ENCODE data around the gene RANBP10.
A peak's percentile ranks its signal among the peaks of the same experiment; 100 is the strongest.

RANBP10 gene

GRCh38 chr16:67825906-67826305, 19.5 kb upstream of the RANBP10 start:
- no peak for DNase-seq (ENCODE audit: low read depth)

- DNase-seq (ENCODE audit: low read depth) = no peak
Measured at GRCh38 chr16:67825119-67825518, 18.8 kb upstream of the RANBP10 start.

- DNase-seq (ENCODE audit: low read depth) = no peak
Measured at GRCh38 chr16:67822511-67822910, 16.2 kb upstream of the RANBP10 start.

GRCh38 chr16:67820608-67821259, 14.4 kb upstream of the RANBP10 start:
- no peak for DNase-seq (ENCODE audit: low read depth)

- DNase-seq (ENCODE audit: low read depth) = no peak
Measured at GRCh38 chr16:67814567-67814966, 8.2 kb upstream of the RANBP10 start.

GRCh38 chr16:67811899-67812298, 5.5 kb upstream of the RANBP10 start:
- DNase-seq (ENCODE audit: low read depth) = no peak

GRCh38 chr16:67807148-67807682, 855 bp upstream of the RANBP10 start:
- no peak for DNase-seq (ENCODE audit: low read depth)

GRCh38 chr16:67805718-67806427, 487 bp downstream of the RANBP10 start:
- DNase-seq (ENCODE audit: low read depth) = no peak

- DNase-seq (ENCODE audit: low read depth) = no peak
Measured at GRCh38 chr16:67804853-67805542, 1.4 kb downstream of the RANBP10 start.

- no peak for DNase-seq (ENCODE audit: low read depth)
Measured at GRCh38 chr16:67803894-67804293, 2.5 kb downstream of the RANBP10 start.

GRCh38 chr16:67801883-67802282, 4.5 kb downstream of the RANBP10 start:
- peak; percentile 15 for DNase-seq (ENCODE audit: low read depth)

GRCh38 chr16:67801241-67801640, 5.1 kb downstream of the RANBP10 start:
- no peak for DNase-seq (ENCODE audit: low read depth)

GRCh38 chr16:67800338-67800926, 5.9 kb downstream of the RANBP10 start:
- no peak for DNase-seq (ENCODE audit: low read depth)

- DNase-seq (ENCODE audit: low read depth) = no peak
Measured at GRCh38 chr16:67796099-67796718, 10.2 kb downstream of the RANBP10 start.

- no peak for DNase-seq (ENCODE audit: low read depth)
Measured at GRCh38 chr16:67790071-67790470, 16.3 kb downstream of the RANBP10 start.

GRCh38 chr16:67786491-67786890, 19.9 kb downstream of the RANBP10 start:
- no peak for DNase-seq (ENCODE audit: low read depth)

GRCh38 chr16:67783353-67783725, 23.0 kb downstream of the RANBP10 start:
- DNase-seq (ENCODE audit: low read depth) = no peak

- DNase-seq (ENCODE audit: low read depth) = no peak
Measured at GRCh38 chr16:67782567-67783352, 23.6 kb downstream of the RANBP10 start.

GRCh38 chr16:67781565-67781921, 24.8 kb downstream of the RANBP10 start:
- DNase-seq (ENCODE audit: low read depth) = no peak

GRCh38 chr16:67780847-67781564, 25.4 kb downstream of the RANBP10 start:
- DNase-seq (ENCODE audit: low read depth) = no peak
